Mammary epithelial cell (primary cell): ENCODE measurements around the gene CREB3L2.

Experiments
- EZH2 ChIP-seq: IDR thresholded peaks from 2 replicates; pipeline ENCODE4 v1.6.1; 2012; ENCODE audit warnings: low read length, inconsistent platforms, borderline replicate concordance
- TF ChIP-seq, protein P1 (sequence below), 2 donors: IDR thresholded peaks in 1 of 2; conservative IDR thresholded peaks in 1 of 2; 2 replicates each; pipeline ENCODE4 v1.5.1; 2011 to 2012; ENCODE audit warnings: inconsistent platforms in 2 of 2, low read length in 2 of 2, mild to moderate bottlenecking in 2 of 2, control low read depth in 1 of 2, low read depth in 1 of 2; ENCODE audit not compliant: insufficient read depth in 1 of 2; ENCODE audit errors: extremely low read depth in 1 of 2

DNA sequence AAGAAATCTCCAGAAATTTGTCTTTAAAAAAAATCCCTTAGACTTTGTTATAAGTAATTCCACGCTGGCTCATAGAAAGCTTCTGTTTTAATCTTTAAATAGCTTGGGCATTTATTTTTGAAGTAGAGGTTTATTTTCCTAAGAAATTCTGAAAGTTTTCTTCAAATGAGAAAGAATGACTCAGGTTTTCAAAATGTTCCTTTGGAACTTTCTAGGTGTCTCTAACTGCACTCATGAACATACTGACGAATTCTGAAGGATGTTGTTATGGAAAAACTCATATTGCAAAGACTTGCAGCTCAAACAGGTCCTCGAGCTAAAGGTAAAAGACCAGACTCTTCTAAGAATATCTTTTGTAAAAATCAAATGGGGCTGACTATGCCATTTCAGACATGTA lies 165.8 kb downstream of the CREB3L2 start:
- TF ChIP-seq, protein P1, sequence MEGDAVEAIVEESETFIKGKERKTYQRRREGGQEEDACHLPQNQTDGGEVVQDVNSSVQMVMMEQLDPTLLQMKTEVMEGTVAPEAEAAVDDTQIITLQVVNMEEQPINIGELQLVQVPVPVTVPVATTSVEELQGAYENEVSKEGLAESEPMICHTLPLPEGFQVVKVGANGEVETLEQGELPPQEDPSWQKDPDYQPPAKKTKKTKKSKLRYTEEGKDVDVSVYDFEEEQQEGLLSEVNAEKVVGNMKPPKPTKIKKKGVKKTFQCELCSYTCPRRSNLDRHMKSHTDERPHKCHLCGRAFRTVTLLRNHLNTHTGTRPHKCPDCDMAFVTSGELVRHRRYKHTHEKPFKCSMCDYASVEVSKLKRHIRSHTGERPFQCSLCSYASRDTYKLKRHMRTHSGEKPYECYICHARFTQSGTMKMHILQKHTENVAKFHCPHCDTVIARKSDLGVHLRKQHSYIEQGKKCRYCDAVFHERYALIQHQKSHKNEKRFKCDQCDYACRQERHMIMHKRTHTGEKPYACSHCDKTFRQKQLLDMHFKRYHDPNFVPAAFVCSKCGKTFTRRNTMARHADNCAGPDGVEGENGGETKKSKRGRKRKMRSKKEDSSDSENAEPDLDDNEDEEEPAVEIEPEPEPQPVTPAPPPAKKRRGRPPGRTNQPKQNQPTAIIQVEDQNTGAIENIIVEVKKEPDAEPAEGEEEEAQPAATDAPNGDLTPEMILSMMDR (conservative IDR thresholded peaks at IDR 0.05 in 1 of 2, IDR thresholded peaks at IDR 0.05 in 1 of 2; ENCODE audit: extremely low read depth in 1 of 2, insufficient read depth in 1 of 2, low read depth in 1 of 2, low read length in 2 of 2) = no peak
- no peak for TF ChIP-seq EZH2
